ENCODE data around the gene NFIC. TPM values are rescaled to one million over a fixed set of nuclear protein-coding genes. Genes with fewer than 3 reads are reported as not detected.

Gene NFIC
- total RNA-seq, 1 experiment from 2014 or later = 8.0 TPM

DNA sequence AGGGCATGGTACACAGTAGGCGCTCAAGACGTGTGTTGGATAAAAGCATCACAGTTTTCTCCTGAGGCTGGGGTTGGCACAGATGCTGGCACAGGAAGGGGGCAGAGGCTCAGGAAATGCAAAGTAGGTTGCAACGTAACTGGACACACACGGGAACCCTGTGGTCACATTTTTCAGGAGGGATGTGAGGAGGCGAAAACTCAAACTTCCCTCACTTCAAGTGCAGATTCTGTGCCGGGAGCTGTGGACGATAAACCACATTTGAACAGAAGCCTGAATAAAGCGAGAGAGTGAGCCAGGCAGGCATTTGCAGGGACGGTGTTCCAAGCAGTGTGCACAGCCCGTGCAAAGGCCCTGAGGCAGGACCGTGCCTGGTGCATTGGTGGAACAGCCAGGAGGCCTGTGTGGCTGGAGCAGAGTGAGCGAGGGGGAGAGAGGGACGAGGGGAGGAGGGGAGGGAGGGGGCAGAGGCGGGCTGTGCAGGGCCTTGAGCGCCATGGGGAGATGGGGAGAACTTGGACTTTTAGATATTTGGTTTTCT is 40.3 kb downstream of the NFIC start:
- H3K27me3 Mint-ChIP-seq (ENCODE audit: low read depth) = peaks cover 34% of the 10 kb centered on the region
- no CpG with 5 or more reads among the region's 15 CpGs for WGBS (ENCODE audit: extremely low coverage, insufficient read length, low lambda C conversion rate)

More for the DNA sequence above, 40.3 kb downstream of the NFIC start:
- H2AFZ ChIP-seq (ENCODE audit: low read length) = no peak overlapping the region
- H2BK12ac ChIP-seq (ENCODE audit: insufficient read length, low read depth, low read length) = no peak overlapping the region
- H3K18ac ChIP-seq (ENCODE audit: insufficient read length, low read depth, low read length) = no peak overlapping the region
- no peak overlapping the region for H2BK20ac ChIP-seq (ENCODE audit: low read depth, low read length, poor library complexity, severe bottlenecking)
- H3K4me1 Mint-ChIP-seq = peaks cover 6 to 17% of the 10 kb centered on the region in 2 experiments
- DNase-seq = no peak
- H3K9me3 ChIP-seq (ENCODE audit: control insufficient read depth, low read depth, low read length) = no peaks in the 10 kb centered on the region
- no peak overlapping the region for H2BK120ac ChIP-seq (ENCODE audit: low read depth, low read length, poor library complexity, severe bottlenecking)
- no peaks in the 10 kb centered on the region; a peak in 2 of 7 replicates for H3K36me3 Mint-ChIP-seq (ENCODE audit: insufficient read depth in 1 of 3, low read depth in 3 of 3)
- H3K4me1 ChIP-seq (ENCODE audit: insufficient read depth, low read length) = no peaks in the 10 kb centered on the region
- no peak overlapping the region for H3K27ac ChIP-seq (ENCODE audit: insufficient read length, low read depth, low read length)
- H4K5ac ChIP-seq (ENCODE audit: insufficient read length, low read depth, low read length) = no peak overlapping the region
- no peak overlapping the region for H3K9ac ChIP-seq (ENCODE audit: extremely low read depth, insufficient read length, low read length)
- no peak overlapping the region for H2BK5ac ChIP-seq (ENCODE audit: insufficient read length, low read length)
- TF ChIP-seq, protein P1, sequence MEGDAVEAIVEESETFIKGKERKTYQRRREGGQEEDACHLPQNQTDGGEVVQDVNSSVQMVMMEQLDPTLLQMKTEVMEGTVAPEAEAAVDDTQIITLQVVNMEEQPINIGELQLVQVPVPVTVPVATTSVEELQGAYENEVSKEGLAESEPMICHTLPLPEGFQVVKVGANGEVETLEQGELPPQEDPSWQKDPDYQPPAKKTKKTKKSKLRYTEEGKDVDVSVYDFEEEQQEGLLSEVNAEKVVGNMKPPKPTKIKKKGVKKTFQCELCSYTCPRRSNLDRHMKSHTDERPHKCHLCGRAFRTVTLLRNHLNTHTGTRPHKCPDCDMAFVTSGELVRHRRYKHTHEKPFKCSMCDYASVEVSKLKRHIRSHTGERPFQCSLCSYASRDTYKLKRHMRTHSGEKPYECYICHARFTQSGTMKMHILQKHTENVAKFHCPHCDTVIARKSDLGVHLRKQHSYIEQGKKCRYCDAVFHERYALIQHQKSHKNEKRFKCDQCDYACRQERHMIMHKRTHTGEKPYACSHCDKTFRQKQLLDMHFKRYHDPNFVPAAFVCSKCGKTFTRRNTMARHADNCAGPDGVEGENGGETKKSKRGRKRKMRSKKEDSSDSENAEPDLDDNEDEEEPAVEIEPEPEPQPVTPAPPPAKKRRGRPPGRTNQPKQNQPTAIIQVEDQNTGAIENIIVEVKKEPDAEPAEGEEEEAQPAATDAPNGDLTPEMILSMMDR (conservative IDR thresholded peaks at IDR 0.05) = no peak
- H3K9me3 Mint-ChIP-seq = peaks cover 2 to 4% of the 10 kb centered on the region in 2 experiments; a peak in 4 of 5 replicates
- no peak overlapping the region for H4K8ac ChIP-seq (replicated peaks; ENCODE audit: insufficient read length, low read depth, low read length)
- H3T11ph ChIP-seq (ENCODE audit: low read length) = no peak overlapping the region
- no peak overlapping the region for H3K14ac ChIP-seq (ENCODE audit: insufficient read depth, low read length)
- no peak overlapping the region for H3K23ac ChIP-seq (ENCODE audit: insufficient read length, low read depth, low read length)
- H3K27me3 ChIP-seq (ENCODE audit: insufficient read depth, low read length) = no peaks in the 10 kb centered on the region
- H3K4ac ChIP-seq (ENCODE audit: low read depth, low read length) = no peak overlapping the region
- no peak overlapping the region for H2AK5ac ChIP-seq (ENCODE audit: insufficient read length, low read length)
- H3K4me3 Mint-ChIP-seq = no peak overlapping the region
- no peak overlapping the region for H3K4me2 ChIP-seq (ENCODE audit: insufficient read depth, insufficient read length, low read length)
- H3K23me2 ChIP-seq (ENCODE audit: insufficient read length, low read depth, low read length, poor library complexity, severe bottlenecking) = no peaks in the 10 kb centered on the region
- H4K20me1 ChIP-seq (ENCODE audit: control insufficient read depth, insufficient read depth, insufficient read length) = no peaks in the 10 kb centered on the region
- no peak overlapping the region for H4K91ac ChIP-seq (ENCODE audit: insufficient read length, low read depth, low read length)
- H3K79me1 ChIP-seq (ENCODE audit: insufficient read depth, low read depth, low read length, poor library complexity, severe bottlenecking) = no peaks in the 10 kb centered on the region
- no peaks in the 10 kb centered on the region for H3K79me2 ChIP-seq (ENCODE audit: insufficient read depth, low read length)
- H3K56ac ChIP-seq (ENCODE audit: insufficient read length, low read depth, low read length) = no peak overlapping the region
- no peak overlapping the region for H3K27ac Mint-ChIP-seq
- no peak overlapping the region for H2BK15ac ChIP-seq (ENCODE audit: low read depth, low read length)
